ENCODE data around the gene TOMM6.
"Not testable (repeated sequence)": the region's sequence is repeated elsewhere in the genome, so short reads cannot be mapped to it uniquely, and the experiment has no call there.

The TOMM6 gene

DNA sequence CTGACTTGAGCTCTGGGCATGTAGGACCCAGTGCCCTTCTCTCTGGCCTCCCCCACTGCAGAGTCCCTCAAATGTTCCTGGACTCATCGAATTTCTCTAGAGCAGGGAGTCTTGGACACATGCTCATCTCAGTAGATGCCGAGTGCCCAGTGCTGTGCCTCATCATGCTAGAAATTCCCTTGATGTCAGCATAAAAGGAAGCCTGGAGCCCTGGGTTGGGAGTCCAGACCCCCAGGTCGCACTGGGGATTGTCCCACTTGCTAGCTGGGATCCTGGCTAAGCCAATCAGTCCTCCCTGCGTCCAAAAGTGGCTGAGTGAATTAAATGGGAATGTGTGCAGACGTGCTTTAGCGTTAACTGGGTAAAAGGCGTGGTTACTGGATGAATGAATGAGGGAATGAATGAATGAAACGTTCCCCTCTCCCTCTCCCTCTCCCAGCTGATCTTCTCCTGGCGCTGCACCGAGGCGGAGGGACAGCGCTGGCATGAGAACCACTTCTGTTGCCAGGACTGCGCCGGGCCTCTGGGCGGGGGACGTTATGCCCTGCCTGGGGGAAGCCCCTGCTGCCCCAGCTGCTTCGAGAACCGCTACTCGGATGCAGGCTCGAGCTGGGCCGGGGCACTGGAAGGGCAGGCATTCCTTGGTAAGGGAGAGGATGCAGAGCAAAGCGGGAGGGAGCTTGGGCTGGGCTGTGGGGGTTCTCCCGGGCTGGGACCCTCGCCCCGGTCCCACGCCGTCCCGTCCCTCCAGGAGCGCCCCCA, 1.6 kb upstream of the TOMM6 start:
- no peak for DNase-seq

DNA sequence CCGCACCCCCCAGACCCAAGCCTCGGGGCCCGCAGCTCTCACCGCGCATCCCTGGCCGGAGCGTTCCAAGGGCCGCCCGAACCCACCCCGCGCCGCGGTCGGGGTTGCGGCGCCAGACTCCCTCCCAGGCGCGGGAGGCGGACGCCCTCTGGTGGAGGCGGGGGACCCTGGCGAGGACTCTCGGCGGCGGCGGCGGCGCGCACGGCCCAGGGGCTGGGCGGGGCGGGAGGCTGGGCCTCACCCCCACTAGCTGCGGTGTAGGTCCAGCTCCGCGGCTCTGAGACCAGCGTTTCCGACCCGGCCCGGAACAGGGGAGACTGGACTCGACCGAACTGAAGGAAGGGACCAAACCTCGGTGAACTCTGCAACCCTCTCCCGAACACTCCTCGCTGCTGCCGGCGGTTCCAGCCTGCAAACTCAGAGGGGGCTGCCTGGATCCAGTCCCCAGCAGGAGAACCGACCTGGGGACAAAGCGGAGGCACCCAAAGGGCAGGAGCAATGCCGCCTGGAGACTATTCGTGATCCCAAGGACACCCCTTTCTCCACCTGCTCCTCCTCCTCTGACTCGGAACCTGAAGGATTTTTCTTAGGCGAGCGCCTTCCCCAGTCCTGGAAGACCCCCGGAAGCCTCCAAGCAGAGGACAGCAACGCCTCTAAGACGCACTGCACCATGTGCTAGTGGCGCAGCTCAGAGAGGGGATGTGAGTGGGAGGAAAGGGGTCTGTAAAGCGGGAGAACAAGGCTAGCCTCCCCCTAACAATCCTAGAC, 859 bp upstream of the TOMM6 start:
- peak; percentile 55 for DNase-seq

GRCh38 chr6:41789390-41789724, 1.9 kb downstream of the TOMM6 start:
- DNase-seq, result no peak

DNA sequence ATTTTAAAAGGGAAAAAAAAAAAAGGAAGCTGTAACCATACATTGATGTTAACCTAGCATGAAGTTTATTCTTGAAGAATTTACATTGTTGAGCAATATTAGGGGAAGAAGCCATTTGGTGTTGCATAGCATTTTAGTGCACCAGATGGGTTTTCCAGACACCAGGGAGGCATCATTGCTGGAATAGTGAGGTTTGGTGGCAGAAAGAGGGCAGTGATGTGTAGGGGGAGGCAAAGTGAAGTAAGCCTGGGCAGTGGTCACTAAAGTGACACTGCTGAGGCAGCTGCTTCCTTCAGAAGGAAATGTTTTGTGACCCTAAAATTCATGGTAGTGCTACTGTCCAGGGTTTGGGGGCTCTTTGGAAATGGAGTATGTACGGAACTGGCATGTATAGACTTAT, 2.6 kb downstream of the TOMM6 start:
- DNase-seq, result no peak

GRCh38 chr6:41791305-41791704, 3.8 kb downstream of the TOMM6 start:
- no peak for DNase-seq

GRCh38 chr6:41791984-41792383, 4.5 kb downstream of the TOMM6 start:
- DNase-seq, result no peak

GRCh38 chr6:41796474-41796873, 9.0 kb downstream of the TOMM6 start:
- DNase-seq, result no peak

DNA sequence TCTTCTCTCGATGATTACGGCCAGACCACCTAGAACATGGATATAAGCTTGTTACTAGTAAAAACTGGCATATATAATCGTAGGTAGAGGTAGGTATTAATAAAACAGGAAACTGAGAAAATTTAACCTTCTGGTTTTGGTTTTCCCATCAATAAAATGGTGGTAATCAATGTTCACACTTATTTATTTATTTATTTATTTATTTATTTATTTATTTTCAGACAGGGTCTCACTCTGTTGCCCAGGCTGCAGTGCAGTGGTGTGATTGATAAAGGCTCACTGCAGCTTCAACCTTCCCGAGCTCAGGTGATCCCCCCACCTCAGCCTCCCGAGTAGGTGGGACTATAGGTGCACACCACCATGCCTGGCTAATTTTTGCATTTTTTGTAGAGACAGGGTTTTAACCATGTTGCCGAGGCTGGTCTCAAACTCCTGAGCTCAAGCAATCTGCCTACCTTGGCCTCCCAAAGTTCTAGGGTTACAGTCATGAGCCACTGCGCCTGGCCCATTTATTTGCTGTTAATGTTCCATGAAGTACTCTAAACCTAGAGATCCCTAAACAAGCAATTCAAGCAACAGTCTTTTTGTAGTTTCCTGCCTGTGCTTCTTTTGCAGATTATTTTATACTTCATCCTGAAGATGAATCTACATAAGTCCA, 11.5 kb downstream of the TOMM6 start:
- no peak for DNase-seq

DNA sequence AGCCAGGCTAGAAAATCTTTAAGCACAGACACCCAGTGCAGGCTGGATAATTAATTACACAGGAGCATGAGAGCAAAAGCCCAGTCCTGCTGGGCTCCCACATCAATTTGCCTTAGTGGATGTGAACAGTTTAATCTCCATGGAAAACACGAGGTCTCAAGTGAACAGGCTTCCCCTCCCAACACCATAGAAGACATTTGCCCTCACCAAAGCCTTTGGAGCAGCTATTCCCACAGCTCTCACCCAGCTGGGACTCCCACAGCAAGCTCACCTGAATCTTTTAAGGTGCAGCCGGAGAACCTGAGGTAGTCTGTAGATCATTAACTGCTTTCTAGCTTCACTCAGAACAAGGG, 12.0 kb downstream of the TOMM6 start:
- no peak for DNase-seq

DNA sequence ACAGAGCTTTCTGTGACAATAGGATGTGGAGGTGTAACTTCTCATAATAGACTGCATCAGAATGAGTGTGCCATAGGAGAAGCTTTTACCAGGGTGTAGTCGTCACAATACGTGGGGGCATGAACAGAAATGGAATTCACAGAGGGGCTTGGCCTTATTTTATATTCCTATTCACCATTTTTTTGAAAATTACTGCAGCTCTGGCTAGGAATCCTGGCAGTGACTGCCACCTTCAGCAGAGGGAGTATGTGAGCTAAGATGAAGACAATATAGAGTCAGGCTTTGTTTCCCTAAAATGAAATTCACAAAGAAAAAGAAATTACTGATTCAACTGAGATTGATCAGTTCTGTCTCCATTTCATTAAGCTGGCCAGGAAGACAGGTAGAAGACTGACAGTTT, 13.9 kb downstream of the TOMM6 start:
- DNase-seq, result peak; percentile 6

DNA sequence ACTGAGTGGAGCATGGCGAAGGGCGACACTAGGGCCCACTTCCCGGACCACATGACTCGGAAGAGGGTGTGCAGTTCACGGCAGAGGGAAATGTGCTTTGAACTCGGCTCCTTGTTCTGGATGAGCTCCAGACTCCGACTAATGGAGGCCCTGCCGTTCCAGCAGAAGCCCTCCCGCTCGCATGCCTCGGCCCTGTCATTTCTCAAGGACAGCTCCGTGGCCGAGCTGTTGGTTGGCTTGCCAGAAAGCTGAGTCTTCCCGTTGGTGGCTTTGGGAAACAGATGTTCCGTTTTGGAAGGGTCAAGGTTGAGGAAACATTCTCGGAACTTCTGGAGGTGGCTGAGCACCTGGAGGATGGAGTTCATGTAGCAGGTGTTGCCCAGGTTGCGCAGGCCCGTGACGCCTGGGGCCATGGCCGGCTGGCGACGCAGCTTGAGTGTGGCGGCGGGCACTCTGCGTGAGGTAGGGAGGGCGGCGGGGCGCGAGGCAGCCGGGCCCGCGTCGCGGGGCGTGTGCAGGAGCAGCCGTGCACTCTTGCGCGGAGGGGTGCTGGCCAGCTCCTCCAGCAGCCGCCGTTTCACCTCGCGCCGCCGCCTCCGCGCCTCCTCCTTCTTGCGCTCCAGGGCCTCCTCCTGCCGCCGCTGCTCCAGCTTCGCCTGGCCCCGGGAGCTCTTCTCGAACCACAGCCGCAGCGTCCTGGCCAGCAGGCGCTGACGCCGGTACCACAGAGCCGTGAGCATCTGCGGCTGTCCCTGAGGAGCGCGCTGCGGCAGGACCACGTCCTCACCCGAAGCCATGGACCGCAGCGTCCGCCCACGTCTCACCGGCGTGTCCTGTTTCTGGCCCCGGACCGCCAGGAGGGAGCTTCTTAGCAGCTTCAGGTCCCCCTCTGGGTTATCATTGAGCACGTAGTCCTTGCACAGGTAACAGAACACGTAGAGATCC, 18.6 kb downstream of the TOMM6 start:
- no peak for DNase-seq

GRCh38 chr6:41811095-41811494, 23.6 kb downstream of the TOMM6 start:
- no peak for DNase-seq

- DNase-seq, result not testable (repeated sequence)
These were observed 24.5 kb downstream of the TOMM6 start for GRCh38 chr6:41811946-41812345.

- DNase-seq, result no peak
These were observed 26.0 kb downstream of the TOMM6 start for GRCh38 chr6:41813469-41813868.

GRCh38 chr6:41813956-41814355, 26.5 kb downstream of the TOMM6 start:
- DNase-seq, result no peak

GRCh38 chr6:41814629-41815028, 27.1 kb downstream of the TOMM6 start:
- no peak for DNase-seq

DNA sequence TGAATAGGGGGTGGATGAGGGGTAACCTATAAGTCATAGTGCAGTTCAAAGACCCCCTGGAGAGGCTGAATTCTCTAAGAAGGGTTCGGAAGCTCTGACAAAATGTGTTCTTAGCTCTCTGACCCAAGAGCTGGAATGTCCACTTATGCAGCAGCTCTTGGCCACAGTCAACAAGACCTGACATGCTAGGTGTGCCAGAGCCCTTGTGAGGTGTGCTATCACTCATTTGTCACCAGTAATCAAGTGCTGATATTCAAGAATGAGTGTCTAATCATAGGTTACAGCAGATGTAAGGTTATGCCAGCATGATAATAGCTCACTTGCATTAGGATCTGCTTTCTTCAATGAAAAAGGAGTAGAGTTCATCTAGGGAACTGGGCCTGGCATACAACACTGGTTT, 28.1 kb downstream of the TOMM6 start:
- no peak for DNase-seq

- DNase-seq, result no peak
These were observed 31.0 kb downstream of the TOMM6 start for GRCh38 chr6:41818271-41819054.

DNA sequence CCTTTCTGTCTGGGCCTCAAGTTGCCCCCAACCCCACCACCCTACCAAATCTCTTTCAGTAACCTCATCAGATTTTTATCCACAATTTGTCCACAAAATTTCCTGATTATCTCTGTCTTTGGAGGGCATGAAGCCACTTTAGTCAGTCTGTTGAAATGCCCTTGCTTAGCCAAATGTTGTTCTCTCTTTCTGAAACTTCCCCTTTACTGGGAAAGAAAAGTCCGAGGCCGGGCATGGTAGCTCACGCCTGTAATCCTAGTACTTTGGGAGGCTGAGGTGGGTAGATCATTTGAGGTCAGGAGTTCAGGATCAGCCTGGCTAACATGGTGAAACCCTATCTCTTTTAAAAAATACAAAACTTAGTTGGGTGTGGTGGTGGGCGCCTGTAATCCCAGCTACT, 33.8 kb downstream of the TOMM6 start:
- no peak for DNase-seq

DNA sequence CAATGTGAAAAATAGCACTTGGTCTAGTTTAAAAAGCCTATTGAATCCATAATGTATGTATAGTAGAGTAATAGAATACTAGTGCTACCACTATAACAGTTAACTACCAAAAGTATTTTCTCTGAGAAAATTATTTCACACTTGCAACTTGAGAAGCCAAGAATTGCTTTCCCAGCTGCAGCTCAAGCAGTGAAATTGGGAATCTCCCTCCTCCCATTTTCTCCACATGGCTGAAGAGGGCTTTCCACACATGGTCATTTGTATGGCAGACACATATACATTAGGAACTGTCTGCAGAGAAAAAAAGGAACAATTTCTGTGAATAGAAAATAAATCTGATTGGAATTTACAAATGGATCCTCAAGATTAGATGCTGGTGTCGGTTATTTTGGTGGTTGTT, 34.5 kb downstream of the TOMM6 start:
- DNase-seq, result no peak

- no peak for DNase-seq
These were observed 35.7 kb downstream of the TOMM6 start for GRCh38 chr6:41823178-41823577.
